Fibroblast of mammary gland (primary cell): ENCODE results near the gene ARHGEF17.

Source experiments
- DNase-seq: peaks from one replicate; pipeline ENCODE4 v3.0.0-alpha.2; 2010; ENCODE audit warnings: low read depth
- H3K4me3 ChIP-seq: 2 replicates; pipeline ENCODE4 v1.5.1; 2011; ENCODE audit warnings: low read depth, mild to moderate bottlenecking, low read length, moderate library complexity; ENCODE audit not compliant: control insufficient read depth
- TF ChIP-seq, protein P1 (sequence below): conservative IDR thresholded peaks from 2 replicates; pipeline ENCODE4 v1.5.1; 2011; ENCODE audit warnings: low read depth, low read length, inconsistent platforms; ENCODE audit not compliant: control insufficient read depth, insufficient read depth

ARHGEF17 gene

DNA sequence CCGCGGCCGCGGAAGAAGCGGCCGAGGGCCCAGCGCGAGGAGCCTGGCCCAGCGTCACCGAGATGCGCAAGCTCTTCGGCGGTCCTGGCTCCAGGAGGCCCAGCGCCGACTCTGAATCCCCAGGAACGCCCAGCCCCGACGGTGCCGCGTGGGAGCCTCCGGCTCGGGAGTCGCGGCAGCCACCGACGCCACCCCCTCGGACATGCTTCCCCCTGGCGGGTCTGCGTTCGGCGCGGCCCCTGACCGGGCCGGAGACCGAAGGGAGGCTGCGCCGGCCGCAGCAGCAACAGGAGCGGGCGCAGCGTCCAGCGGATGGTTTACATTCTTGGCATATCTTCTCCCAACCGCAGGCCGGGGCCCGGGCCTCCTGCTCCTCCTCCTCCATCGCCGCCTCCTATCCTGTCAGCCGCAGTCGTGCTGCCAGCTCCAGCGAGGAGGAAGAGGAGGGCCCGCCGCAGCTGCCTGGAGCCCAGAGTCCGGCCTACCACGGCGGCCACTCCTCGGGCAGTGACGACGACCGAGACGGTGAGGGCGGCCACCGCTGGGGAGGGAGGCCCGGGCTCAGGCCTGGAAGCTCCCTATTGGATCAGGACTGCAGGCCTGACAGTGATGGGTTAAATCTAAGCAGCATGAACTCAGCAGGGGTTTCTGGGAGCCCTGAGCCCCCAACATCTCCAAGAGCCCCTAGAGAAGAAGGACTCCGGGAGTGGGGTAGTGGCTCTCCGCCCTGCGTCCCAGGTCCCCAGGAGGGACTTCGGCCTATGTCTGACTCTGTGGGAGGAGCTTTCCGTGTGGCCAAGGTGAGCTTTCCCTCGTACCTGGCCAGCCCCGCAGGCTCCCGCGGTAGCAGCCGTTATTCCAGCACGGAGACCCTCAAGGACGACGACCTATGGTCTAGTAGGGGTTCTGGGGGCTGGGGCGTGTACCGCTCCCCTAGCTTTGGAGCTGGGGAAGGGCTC is 1.2 kb downstream of the ARHGEF17 start:
- H3K4me3 ChIP-seq: peak overlapping the region; percentile 65
- TF ChIP-seq, protein P1, sequence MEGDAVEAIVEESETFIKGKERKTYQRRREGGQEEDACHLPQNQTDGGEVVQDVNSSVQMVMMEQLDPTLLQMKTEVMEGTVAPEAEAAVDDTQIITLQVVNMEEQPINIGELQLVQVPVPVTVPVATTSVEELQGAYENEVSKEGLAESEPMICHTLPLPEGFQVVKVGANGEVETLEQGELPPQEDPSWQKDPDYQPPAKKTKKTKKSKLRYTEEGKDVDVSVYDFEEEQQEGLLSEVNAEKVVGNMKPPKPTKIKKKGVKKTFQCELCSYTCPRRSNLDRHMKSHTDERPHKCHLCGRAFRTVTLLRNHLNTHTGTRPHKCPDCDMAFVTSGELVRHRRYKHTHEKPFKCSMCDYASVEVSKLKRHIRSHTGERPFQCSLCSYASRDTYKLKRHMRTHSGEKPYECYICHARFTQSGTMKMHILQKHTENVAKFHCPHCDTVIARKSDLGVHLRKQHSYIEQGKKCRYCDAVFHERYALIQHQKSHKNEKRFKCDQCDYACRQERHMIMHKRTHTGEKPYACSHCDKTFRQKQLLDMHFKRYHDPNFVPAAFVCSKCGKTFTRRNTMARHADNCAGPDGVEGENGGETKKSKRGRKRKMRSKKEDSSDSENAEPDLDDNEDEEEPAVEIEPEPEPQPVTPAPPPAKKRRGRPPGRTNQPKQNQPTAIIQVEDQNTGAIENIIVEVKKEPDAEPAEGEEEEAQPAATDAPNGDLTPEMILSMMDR: no peak
- peak; percentile 92 for DNase-seq

DNA sequence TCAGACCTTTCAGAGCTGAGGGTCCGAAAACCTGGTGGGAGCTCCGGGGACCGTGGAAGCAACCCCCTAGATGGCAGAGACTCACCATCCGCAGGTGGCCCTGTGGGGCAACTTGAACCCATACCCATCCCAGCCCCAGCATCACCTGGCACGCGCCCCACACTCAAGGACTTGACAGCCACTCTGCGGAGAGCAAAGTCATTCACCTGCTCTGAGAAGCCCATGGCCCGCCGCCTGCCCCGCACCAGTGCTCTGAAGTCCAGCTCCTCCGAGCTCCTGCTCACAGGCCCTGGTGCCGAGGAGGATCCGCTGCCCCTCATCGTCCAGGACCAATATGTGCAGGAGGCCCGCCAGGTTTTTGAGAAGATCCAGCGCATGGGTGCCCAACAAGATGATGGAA is 2.0 kb downstream of the ARHGEF17 start:
- DNase-seq: no peak
- TF ChIP-seq, protein P1: no peak
- H3K4me3 ChIP-seq: peak overlapping the region; percentile 65

DNA sequence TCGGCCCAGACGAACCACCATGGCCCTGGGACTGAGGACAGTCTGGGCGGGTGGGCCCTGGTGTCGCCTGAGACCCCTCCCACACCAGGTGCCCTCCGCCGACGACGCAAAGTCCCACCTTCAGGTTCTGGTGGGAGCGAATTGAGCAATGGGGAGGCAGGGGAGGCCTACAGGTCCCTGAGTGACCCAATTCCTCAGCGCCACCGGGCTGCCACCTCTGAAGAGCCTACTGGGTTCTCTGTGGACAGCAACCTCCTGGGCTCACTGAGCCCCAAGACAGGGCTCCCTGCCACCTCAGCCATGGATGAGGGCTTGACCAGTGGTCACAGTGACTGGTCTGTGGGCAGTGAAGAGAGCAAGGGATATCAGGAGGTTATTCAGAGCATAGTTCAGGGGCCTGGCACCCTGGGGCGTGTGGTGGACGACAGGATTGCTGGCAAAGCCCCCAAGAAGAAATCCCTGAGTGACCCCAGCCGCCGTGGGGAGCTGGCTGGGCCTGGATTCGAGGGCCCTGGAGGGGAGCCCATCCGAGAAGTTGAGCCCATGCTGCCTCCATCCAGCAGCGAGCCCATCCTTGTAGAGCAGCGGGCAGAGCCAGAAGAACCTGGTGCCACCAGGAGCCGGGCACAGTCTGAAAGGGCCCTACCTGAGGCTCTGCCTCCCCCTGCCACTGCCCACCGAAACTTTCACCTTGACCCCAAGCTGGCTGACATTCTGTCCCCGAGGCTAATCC is 2.8 kb downstream of the ARHGEF17 start:
- TF ChIP-seq, protein P1: no peak
- H3K4me3 ChIP-seq: peak overlapping the region; percentile 65
- DNase-seq: no peak

DNA sequence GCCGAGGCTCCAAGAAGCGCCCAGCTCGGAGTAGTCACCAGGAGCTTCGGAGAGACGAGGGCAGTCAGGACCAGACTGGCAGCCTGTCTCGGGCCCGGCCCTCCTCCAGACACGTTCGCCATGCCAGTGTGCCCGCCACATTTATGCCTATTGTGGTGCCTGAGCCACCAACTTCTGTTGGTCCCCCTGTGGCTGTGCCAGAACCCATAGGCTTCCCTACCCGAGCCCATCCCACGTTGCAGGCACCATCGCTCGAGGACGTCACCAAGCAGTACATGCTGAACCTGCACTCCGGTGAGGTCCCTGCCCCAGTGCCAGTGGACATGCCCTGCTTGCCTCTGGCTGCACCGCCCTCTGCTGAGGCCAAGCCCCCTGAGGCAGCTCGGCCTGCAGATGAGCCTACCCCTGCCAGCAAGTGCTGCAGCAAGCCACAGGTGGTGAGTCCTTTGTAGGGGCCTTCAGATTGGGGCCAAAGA is 3.4 kb downstream of the ARHGEF17 start:
- H3K4me3 ChIP-seq: peak overlapping the region; percentile 39
- TF ChIP-seq, protein P1: no peak
- no peak for DNase-seq

DNA sequence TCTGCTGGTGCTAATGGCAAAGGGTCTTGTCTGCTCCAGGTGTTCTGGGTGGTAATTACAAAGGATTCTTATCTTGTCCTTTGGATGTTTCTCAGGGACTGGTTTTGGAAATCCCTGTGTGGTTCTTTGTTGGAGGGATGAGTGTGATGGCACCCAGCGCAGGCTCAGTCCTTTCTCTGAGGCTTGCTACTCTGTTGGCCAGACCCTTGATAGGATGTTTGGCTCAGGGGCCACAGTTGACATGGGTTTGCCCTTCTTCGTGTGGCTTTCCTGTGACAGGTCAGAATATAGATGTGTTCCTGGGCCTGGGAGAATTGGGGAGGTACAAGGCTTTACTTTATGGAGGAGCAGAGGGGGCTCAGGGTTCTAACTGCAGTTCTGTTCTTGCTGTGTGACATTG is 4.0 kb downstream of the ARHGEF17 start:
- peak overlapping the region; percentile 39 for H3K4me3 ChIP-seq
- TF ChIP-seq, protein P1: no peak
- no peak for DNase-seq

DNA sequence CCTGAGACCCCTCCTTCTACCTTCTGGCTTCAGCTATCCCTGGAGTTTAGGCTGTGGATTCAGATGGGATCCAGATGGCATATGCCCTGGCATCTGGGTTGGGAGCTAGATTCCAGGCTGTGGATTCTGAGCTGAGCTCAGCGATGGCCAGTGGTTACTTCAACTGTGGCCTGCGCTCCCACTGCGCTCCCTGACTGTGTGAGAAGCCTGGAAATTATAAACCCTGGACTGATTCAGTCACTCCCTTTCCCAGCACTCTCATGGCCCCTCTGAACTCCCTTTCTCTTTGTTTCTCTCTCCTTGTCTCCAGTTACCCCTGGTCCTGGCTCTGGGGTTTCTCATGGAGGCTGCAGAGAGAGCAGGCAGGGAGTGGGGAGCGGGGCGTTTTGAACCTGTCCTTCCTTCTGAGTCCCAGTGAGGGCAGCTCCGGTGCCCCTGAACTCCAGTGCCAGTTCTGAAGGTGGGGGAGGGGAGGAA is 4.8 kb downstream of the ARHGEF17 start:
- H3K4me3 ChIP-seq: peak overlapping the region; percentile 39
- peak; percentile 60 for DNase-seq
- TF ChIP-seq, protein P1: no peak
